Neural crest cell (in vitro differentiated cells): ENCODE data around the gene CYP26A1. TPM values are rescaled to one million over a fixed set of nuclear protein-coding genes. Genes with fewer than 3 reads are reported as not detected.
A peak's percentile ranks its signal among the peaks of the same experiment; 100 is the strongest.

ENCODE experiments used
- DNase-seq: peaks from one replicate; pipeline ENCODE4 v3.0.0; 2021; ENCODE audit warnings: low read depth, mixed read lengths, low spot score
- H3K27ac Mint-ChIP-seq: one replicate; pipeline ENCODE4 v1.8.0; 2021; ENCODE audit warnings: mild to moderate bottlenecking, mixed read lengths; ENCODE audit not compliant: unreplicated experiment
- H3K27me3 Mint-ChIP-seq: 2 replicates; pipeline ENCODE4 v1.8.0; 2021; ENCODE audit warnings: low read depth, mild to moderate bottlenecking, mixed read lengths
- H3K36me3 Mint-ChIP-seq: 2 replicates; pipeline ENCODE4 v1.8.0; 2021; ENCODE audit warnings: low read depth, mild to moderate bottlenecking, mixed read lengths
- H3K4me1 Mint-ChIP-seq: 2 replicates; pipeline ENCODE4 v1.8.0; 2021; ENCODE audit warnings: mixed read lengths
- H3K4me3 Mint-ChIP-seq: one replicate; pipeline ENCODE4 v1.8.0; 2021; ENCODE audit warnings: mild to moderate bottlenecking, mixed read lengths
- H3K9me3 Mint-ChIP-seq: 2 replicates; pipeline ENCODE4 v1.8.0; 2021; ENCODE audit warnings: mixed read lengths
- total RNA-seq: library from RNA; stranded (reverse); gene quantifications from 2 replicates; pipeline ENCODE4 v1.2.1, GENCODE V29; 2021
- TF ChIP-seq, protein P1 (sequence below): fragments of 200-600 bp; sonication (generic); conservative IDR thresholded peaks from 2 replicates; pipeline ENCODE4 v1.5.0; 2021; ENCODE audit warnings: antibody characterized with exemption, mild to moderate bottlenecking

Gene CYP26A1
- total RNA-seq, 1 donor from 2014 or later: 0.23 TPM

DNA sequence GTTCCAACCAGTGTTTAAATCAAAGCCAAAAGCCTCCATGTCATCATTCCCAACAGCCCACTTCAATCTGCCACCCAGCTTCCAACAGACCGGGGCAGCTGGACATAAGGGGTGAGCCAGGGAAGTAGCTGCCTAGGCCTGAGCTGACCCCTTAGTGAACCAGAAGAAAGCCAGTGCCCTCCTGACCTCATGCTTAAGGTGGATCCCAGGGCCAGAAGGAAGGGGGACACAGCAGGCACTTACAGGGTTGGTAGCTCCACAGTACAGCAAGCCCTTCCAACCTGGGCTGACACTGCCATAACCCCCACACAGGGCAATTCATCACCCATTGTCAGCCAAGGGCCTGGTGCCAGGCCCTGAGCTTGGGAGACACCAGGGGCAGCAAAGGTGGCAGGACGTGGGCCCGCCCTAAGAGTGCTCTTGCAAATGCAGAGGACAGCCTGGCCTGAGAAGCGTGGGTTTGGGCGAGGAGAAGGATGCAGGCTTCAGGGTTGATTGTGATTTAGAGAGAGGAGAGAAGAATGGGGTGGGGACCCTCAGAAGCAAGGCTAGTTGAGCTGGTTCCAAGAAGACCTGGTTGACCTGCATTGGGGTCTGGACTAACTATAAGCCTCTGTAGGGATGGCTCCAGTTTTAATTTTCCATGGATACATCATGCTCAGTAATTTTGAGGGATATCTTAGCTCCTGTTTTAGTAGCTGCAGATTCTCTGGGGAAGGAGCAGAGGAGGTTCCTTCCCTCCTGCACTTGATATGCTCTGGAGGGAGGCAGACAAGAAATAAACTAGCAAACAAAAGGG is 3.1 kb upstream of the CYP26A1 start:
- Mint-ChIP-seq H3K4me1 (peaks cover 34% of the 10 kb centered on the region), H3K27me3 (peaks cover 97% of the 10 kb centered on the region)
- TF ChIP-seq, protein P1, sequence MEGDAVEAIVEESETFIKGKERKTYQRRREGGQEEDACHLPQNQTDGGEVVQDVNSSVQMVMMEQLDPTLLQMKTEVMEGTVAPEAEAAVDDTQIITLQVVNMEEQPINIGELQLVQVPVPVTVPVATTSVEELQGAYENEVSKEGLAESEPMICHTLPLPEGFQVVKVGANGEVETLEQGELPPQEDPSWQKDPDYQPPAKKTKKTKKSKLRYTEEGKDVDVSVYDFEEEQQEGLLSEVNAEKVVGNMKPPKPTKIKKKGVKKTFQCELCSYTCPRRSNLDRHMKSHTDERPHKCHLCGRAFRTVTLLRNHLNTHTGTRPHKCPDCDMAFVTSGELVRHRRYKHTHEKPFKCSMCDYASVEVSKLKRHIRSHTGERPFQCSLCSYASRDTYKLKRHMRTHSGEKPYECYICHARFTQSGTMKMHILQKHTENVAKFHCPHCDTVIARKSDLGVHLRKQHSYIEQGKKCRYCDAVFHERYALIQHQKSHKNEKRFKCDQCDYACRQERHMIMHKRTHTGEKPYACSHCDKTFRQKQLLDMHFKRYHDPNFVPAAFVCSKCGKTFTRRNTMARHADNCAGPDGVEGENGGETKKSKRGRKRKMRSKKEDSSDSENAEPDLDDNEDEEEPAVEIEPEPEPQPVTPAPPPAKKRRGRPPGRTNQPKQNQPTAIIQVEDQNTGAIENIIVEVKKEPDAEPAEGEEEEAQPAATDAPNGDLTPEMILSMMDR: no peak

DNA sequence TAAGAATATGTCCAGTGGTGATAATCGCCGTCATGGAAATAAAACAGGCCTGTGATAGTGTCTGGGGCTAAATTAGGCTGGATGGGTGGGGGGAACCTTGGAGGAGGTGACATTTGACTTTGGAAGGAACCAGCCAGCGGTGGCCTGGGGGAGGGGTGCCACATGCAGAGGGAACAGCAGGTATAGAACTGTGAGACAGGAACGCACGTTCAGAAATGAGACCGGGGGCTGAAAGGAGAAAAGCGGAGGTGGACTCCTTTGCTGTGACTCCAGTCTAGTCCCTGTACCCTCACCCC is 2.6 kb upstream of the CYP26A1 start:
- no peak overlapping the region for H3K27ac Mint-ChIP-seq

More for the DNA sequence above, 3.1 kb upstream of the CYP26A1 start:
- no peak overlapping the region for H3K27ac Mint-ChIP-seq
- no peaks in the 10 kb centered on the region for H3K9me3 Mint-ChIP-seq
- H3K36me3 Mint-ChIP-seq: no peaks in the 10 kb centered on the region
- H3K4me3 Mint-ChIP-seq: peak overlapping the region; percentile 10
- no peak for DNase-seq

DNA sequence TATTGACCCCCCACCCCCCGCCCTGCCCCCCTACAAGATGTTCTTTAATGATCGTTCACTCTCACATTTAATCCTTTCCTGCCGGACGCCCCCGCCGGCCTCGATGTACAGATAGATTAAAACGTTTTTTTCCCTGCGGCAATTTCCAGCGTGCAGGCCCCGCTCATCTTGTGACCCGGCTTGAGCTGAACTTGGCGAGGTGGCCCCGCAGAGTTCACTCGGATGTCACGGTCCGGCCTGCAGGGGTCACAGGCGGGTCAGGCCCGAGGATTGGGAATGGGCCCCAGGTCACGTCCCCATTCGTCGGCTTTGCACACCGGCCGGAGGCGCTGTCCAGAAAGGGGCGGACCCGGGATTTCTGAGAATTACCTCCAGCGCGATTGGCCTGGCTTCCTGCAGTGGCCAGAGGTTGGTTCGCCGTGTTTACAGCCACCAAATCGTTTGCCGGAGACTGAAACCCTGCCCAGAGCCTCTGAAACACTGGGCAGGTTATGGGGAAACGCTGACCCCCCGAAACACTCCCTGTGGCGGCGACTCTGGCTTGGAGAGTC is 1.9 kb upstream of the CYP26A1 start:
- DNase-seq: peak; percentile 49
- no peak overlapping the region for H3K27ac Mint-ChIP-seq
- no peaks in the 10 kb centered on the region for H3K36me3 Mint-ChIP-seq
- H3K4me1 Mint-ChIP-seq: peaks cover 32% of the 10 kb centered on the region
- no peaks in the 10 kb centered on the region for H3K9me3 Mint-ChIP-seq
- H3K27me3 Mint-ChIP-seq: peaks cover 100% of the 10 kb centered on the region
- H3K4me3 Mint-ChIP-seq: peak overlapping the region; percentile 70
- TF ChIP-seq, protein P1: no peak

More for the DNA sequence above, 2.6 kb upstream of the CYP26A1 start:
- H3K36me3 Mint-ChIP-seq: no peaks in the 10 kb centered on the region
- H3K9me3 Mint-ChIP-seq: no peaks in the 10 kb centered on the region
- peaks cover 32% of the 10 kb centered on the region for H3K4me1 Mint-ChIP-seq
- TF ChIP-seq, protein P1: no peak
- H3K4me3 Mint-ChIP-seq: peak overlapping the region; percentile 10
- peaks cover 100% of the 10 kb centered on the region for H3K27me3 Mint-ChIP-seq
- DNase-seq: no peak

DNA sequence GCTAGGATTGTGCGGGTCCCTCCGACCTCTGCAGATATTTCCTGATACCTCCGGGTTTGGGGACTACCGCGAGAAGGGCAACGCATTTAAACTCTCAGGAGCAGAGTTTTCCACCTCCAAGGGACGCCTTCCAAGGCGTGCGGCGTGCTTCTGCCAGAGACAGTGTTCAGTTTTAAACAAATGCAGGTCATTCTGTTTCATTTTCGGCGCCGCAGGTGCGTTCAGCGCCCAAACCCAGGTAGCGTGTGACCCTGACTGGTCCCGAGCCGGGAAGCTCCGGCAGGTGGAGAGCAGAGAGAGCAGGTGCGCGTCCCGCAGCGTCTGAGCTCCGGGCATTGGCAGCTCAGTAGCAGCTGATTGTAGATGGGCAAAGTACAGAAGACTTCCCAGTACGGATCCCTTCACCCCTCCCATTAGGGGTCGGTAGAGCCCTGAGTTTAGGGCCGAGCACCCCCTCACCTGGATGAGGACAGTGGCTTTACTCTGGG is 1.4 kb upstream of the CYP26A1 start:
- Mint-ChIP-seq H3K4me1 (peaks cover 32% of the 10 kb centered on the region), H3K27ac (no peak overlapping the region), H3K36me3 (no peaks in the 10 kb centered on the region), H3K4me3 (peak overlapping the region; percentile 70), H3K27me3 (peaks cover 99% of the 10 kb centered on the region), H3K9me3 (no peaks in the 10 kb centered on the region)
- TF ChIP-seq, protein P1: no peak
- no peak for DNase-seq

DNA sequence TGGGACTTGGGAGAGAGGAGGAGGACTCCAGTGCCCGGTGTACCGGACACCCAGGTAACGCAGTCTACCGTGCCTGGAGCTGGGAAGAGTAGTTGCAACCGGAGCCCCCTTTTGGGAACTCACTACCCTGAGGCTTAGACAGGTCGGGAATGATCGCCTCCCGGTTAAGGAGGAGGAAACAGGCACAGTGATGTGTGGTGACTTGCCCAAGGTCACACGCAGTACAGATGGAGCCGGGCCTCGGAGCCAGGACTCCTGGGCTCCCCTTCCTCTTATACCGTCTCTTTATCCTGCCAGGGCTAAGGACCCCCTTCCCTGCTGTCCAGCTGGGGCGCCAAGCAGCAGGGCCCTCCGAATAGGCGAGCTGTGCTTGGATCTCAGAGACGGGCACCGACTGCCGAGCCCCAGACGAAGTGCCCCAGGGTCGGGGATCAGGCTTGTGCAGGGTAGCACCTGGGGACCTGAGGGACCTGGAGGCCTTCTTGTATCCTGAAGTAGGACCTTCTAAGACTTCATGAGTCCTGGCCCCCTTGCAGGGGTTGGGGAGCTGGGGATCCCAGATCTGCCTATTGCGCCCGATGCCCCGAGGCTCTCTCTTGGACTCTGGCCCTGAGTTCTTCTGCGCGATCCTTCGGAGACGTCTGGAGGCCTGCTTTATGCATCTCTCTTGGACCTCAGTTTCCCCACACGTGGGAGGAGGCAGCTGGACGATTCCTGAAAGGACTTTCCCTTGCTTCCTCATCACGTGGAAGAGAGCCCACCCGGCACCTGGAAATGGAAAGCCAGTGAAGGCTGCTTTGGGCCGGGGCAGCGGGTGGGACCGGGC is 767 bp upstream of the CYP26A1 start:
- H3K36me3 Mint-ChIP-seq: no peaks in the 10 kb centered on the region
- H3K9me3 Mint-ChIP-seq: no peaks in the 10 kb centered on the region
- H3K4me3 Mint-ChIP-seq: peak overlapping the region; percentile 51
- peaks cover 99% of the 10 kb centered on the region for H3K27me3 Mint-ChIP-seq
- TF ChIP-seq, protein P1: no peak
- no peak for DNase-seq
- H3K27ac Mint-ChIP-seq: no peak overlapping the region
- H3K4me1 Mint-ChIP-seq: peaks cover 29% of the 10 kb centered on the region
